SK-N-MC (cell line): ENCODE results near the gene UBE2E2.

Experiments used
- DNase-seq: peaks from one replicate; pipeline ENCODE4 v3.0.0-alpha.2; 2011; ENCODE audit warnings: low read depth, low spot score
- H3K27ac ChIP-seq: fragments of 200-600 bp; sonication (generic); 2 replicates; pipeline ENCODE4 v1.5.1; 2016; ENCODE audit warnings: mixed run types
- H3K36me3 ChIP-seq: fragments of 200-600 bp; sonication (generic); 2 replicates; pipeline ENCODE4 v1.6.1; 2017; ENCODE audit warnings: antibody characterized with exemption, low read length, mixed read lengths; ENCODE audit not compliant: insufficient read depth
- H3K4me3 ChIP-seq: fragments of 200-600 bp; sonication (generic); 2 replicates; pipeline ENCODE4 v1.5.1; 2016
- H3K9ac ChIP-seq: fragments of 200-600 bp; sonication (generic); 2 replicates; pipeline ENCODE4 v1.8.0; 2017; ENCODE audit warnings: mixed run types, mixed read lengths; ENCODE audit not compliant: insufficient read length
- H3K9me3 ChIP-seq: fragments of 200-600 bp; sonication (generic); 2 replicates; pipeline ENCODE4 v1.6.1; 2017; ENCODE audit warnings: low read depth, mild to moderate bottlenecking, antibody characterized with exemption, low read length, moderate library complexity, mixed read lengths
- EZH2 ChIP-seq: fragments of 200-600 bp; sonication (generic); IDR thresholded peaks from one replicate; pipeline ENCODE4 v1.6.1; 2017; ENCODE audit warnings: antibody characterized with exemption
- FOXP2 ChIP-seq: optimal IDR thresholded peaks from 2 replicates; pipeline ENCODE3; 2011; ENCODE audit warnings: mild to moderate bottlenecking, moderate library complexity; ENCODE audit not compliant: insufficient read depth; ENCODE audit errors: extremely low read length, control extremely low read depth
- POLR2AphosphoS5 ChIP-seq: IDR thresholded peaks from 2 replicates; pipeline ENCODE4 v1.6.1; 2012; ENCODE audit warnings: mild to moderate bottlenecking, low read depth, low read length, borderline replicate concordance

The UBE2E2 gene

DNA sequence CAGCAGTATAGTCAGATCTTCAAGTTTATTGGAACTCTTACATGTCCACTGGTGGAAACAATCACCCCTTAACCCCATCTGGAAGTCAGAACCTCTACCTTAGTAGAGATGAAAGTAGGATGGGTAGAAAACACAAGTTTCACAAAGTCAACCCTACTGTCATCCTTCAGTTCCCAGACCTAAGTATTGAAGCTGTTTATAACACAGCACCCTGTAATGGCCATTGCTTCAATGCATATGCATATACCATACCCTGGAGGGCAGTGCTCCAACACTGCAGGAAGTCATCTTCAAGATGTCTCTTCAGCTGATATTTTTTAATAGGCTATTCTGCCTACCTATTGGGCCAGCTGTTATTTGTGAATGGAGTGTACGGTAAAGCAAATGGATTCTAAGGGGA lies 241.3 kb downstream of the UBE2E2 start:
- H3K9me3 ChIP-seq = no peaks in the 10 kb centered on the region
- no peak overlapping the region for H3K27ac ChIP-seq
- no peak overlapping the region for H3K4me3 ChIP-seq
- TF ChIP-seq EZH2 (no peak), FOXP2 (no peak), POLR2AphosphoS5 (no peak)
- no peak overlapping the region for H3K9ac ChIP-seq
- H3K36me3 ChIP-seq = no peaks in the 10 kb centered on the region
- DNase-seq = no peak

DNA sequence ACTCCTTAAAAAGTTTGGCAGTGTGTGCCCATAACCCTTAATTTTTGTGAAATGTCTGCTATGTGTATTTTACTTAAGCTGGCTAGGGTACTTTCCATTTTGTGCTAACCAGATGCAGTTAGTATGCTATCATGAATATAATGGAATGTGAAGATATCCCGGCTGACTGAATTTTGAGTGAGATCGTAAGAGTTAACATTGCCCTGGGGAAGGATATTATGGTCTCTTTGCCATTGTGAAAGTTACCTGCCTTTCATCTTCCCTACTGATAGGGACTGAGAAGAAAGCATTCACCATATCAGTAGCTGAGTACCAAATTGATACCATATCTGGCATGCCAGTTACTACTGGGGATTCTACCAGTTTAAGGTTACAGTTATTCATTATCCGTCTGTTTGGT lies 243.2 kb downstream of the UBE2E2 start:
- no peak for TF ChIP-seq POLR2AphosphoS5
- no peak for TF ChIP-seq FOXP2
- TF ChIP-seq EZH2 = no peak
- H3K9ac ChIP-seq = no peak overlapping the region
- H3K27ac ChIP-seq = no peak overlapping the region
- H3K9me3 ChIP-seq = no peaks in the 10 kb centered on the region
- H3K36me3 ChIP-seq = no peaks in the 10 kb centered on the region
- DNase-seq = no peak
- H3K4me3 ChIP-seq = no peak overlapping the region

DNA sequence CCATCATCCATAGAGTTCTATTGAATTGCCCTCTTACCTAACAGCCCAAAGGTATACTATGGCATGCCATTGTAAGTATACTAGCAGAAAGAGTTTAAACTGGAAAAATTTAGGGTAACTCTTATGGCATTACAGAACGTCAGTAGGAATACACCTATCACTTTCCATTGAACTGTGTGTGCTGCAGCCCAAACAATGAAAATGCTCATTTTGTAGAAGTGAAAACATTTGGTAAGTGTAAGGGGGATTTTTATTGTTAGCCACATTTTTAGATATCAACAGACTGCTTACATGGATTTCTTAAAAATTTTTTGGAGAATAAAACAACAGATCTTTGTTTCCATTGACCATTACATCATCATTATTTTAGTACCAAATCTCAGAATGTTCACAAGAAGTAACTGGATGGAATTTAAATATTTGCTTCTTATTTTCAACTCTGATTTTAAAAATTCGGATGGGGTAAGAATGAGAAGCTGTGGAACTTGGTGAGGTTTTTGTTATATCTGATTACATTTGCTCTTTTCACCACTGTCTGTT lies 245.9 kb downstream of the UBE2E2 start:
- TF ChIP-seq EZH2 = no peak
- no peak for TF ChIP-seq FOXP2
- no peak for TF ChIP-seq POLR2AphosphoS5
- DNase-seq = no peak

DNA sequence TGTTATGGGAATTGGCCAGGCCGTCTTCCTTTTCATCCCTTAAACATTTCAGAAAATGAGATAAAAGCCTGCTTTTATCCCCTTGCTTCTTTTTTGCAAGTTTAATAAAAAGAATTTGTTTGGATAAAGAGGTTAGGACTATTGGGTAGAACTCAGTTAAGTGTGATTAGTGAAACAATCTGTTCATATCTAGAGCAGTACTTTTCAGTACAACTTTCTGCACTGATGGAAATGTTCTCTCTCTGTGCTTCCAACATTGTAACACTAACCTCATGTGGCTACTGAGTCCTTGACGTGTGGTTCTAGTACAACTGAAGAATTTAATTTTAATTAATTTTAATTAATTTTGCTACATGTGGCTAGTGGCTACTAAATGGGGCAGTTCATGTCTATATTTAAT lies 246.9 kb downstream of the UBE2E2 start:
- TF ChIP-seq FOXP2 (no peak), POLR2AphosphoS5 (no peak), EZH2 (no peak)
- DNase-seq = no peak
- Histone ChIP-seq H3K36me3 (no peaks in the 10 kb centered on the region), H3K9me3 (no peaks in the 10 kb centered on the region), H3K27ac (no peak overlapping the region), H3K4me3 (no peak overlapping the region), H3K9ac (no peak overlapping the region)

More for the DNA sequence above, 245.9 kb downstream of the UBE2E2 start:
- no peaks in the 10 kb centered on the region for H3K36me3 ChIP-seq
- H3K27ac ChIP-seq = no peak overlapping the region
- no peaks in the 10 kb centered on the region for H3K9me3 ChIP-seq
- H3K4me3 ChIP-seq = no peak overlapping the region
- H3K9ac ChIP-seq = no peak overlapping the region

DNA sequence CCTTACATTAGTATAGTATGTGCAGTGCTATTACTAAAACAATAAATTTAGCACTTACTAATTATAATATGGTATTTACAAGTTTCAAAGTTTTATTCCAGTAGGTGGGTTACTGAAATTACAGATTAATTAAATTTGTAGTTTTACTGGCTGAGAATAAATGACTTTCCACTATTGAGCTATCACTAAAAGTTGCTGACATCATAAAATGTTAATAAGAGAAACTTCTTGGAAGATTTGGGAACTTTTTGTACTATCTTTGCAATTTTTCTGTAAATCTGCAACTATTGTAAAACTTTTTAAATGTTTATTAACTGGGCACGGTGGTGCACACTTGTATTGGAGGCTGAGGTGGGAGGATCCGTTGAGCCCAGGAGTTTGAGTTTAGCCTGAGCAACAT lies 247.7 kb downstream of the UBE2E2 start:
- no peak for TF ChIP-seq POLR2AphosphoS5
- TF ChIP-seq EZH2 = no peak
- TF ChIP-seq FOXP2 = no peak
- DNase-seq = no peak

DNA sequence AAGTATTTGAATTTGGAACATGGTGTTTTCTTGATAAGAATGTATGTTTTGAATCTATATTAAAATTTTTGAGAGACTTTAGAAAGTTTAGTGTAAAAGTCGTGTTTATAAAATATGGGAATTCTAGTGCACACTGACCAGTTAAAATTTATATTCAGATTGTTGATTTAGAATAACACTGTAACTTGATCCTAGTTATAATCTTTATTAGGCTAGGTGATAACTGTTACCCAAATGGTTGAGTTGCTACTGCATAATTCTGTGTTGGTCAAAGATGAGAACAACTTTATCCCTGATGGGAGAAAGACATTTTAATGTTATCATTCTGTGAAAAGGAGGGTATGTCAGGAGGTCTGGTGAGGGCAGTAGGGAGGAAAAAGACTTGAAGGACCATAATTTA lies 249.3 kb downstream of the UBE2E2 start:
- no peak for DNase-seq
- TF ChIP-seq POLR2AphosphoS5 = no peak

More for the DNA sequence above, 247.7 kb downstream of the UBE2E2 start:
- Histone ChIP-seq H3K4me3 (no peak overlapping the region), H3K36me3 (no peaks in the 10 kb centered on the region), H3K9me3 (no peaks in the 10 kb centered on the region), H3K27ac (no peak overlapping the region), H3K9ac (no peak overlapping the region)

DNA sequence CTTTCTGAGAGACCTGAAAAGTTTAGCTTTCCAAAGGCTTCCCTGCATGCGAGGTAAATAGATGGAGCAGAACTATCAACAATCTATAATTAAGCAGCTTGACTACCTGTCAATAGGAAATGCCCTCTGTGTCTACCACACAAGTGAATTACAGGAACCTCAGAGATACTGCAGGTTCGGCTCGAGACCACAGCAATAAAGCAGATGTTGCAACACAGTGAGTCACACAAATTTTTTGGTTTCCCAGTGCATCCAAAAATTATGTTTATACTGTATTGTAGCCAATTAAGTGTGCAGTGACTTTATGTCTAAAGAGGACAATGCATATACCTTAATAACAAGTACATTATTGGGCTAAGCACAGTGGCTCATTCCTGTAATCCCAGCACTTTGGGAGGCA lies 252.0 kb downstream of the UBE2E2 start:
- no peak for TF ChIP-seq EZH2
- no peak for TF ChIP-seq FOXP2
- TF ChIP-seq POLR2AphosphoS5 = no peak
- Histone ChIP-seq H3K9ac (no peak overlapping the region), H3K27ac (no peak overlapping the region), H3K9me3 (no peaks in the 10 kb centered on the region), H3K4me3 (no peak overlapping the region), H3K36me3 (no peaks in the 10 kb centered on the region)
- no peak for DNase-seq

More for the DNA sequence above, 249.3 kb downstream of the UBE2E2 start:
- H3K36me3 ChIP-seq = no peaks in the 10 kb centered on the region
- no peak overlapping the region for H3K27ac ChIP-seq
- H3K4me3 ChIP-seq = no peak overlapping the region
- H3K9ac ChIP-seq = no peak overlapping the region
- H3K9me3 ChIP-seq = no peaks in the 10 kb centered on the region

DNA sequence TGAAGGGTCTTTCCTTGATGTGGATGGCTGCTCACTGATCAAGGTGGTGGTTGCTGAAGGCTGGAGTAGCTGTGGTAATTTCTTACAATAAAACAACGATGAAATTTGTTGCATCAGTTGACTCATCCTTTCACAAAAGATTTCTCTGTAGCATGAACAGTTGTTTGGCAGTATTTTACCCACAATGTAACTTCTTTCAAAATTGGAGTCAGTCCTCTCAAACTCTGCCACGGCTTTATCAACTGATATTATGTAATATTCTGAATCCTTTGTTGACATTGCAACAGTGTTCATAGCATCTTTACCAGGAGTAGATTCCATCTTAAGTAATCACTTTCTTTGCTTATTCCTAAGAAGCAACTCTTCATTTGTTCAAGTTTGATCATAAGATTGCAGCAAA lies 252.6 kb downstream of the UBE2E2 start:
- Histone ChIP-seq H3K27ac (no peak overlapping the region), H3K4me3 (no peak overlapping the region), H3K36me3 (no peaks in the 10 kb centered on the region), H3K9me3 (no peaks in the 10 kb centered on the region), H3K9ac (no peak overlapping the region)
- no peak for TF ChIP-seq FOXP2
- no peak for TF ChIP-seq EZH2
- no peak for TF ChIP-seq POLR2AphosphoS5
- DNase-seq = no peak

DNA sequence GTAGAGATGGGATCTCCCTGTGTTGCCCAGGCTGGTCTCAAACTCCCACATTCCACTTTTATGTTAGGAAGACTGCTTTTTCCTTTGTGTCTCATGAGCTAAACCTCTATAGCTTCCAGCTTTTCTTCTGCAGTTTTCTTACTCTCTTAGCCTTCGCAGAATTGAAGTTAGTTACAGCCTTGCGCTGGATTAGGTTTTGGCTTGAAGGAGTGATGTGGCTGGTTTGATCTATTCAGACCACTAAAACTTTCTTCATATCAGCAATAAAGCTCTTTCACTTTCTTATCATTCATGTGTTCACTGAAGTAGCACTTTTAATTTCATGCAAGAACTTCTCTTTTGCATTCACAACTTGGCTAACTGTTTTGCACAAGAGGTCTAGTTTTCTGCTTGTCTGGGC lies 254.6 kb downstream of the UBE2E2 start:
- Histone ChIP-seq H3K4me3 (no peak overlapping the region), H3K9ac (no peak overlapping the region), H3K27ac (no peak overlapping the region), H3K36me3 (no peaks in the 10 kb centered on the region), H3K9me3 (no peaks in the 10 kb centered on the region)
- TF ChIP-seq FOXP2 (no peak), POLR2AphosphoS5 (no peak), EZH2 (no peak)
- DNase-seq = no peak
